ENCODE data around the gene ZBTB3. TPM values are rescaled to one million over a fixed set of nuclear protein-coding genes. Genes with fewer than 3 reads are reported as not detected.

ZBTB3 gene
- total and polyA plus RNA-seq, 2 of the 8 experiments (the other 6 are each of a cell fraction or from before 2014, with no cell fraction given): 30.2 to 76.9 TPM

DNA sequence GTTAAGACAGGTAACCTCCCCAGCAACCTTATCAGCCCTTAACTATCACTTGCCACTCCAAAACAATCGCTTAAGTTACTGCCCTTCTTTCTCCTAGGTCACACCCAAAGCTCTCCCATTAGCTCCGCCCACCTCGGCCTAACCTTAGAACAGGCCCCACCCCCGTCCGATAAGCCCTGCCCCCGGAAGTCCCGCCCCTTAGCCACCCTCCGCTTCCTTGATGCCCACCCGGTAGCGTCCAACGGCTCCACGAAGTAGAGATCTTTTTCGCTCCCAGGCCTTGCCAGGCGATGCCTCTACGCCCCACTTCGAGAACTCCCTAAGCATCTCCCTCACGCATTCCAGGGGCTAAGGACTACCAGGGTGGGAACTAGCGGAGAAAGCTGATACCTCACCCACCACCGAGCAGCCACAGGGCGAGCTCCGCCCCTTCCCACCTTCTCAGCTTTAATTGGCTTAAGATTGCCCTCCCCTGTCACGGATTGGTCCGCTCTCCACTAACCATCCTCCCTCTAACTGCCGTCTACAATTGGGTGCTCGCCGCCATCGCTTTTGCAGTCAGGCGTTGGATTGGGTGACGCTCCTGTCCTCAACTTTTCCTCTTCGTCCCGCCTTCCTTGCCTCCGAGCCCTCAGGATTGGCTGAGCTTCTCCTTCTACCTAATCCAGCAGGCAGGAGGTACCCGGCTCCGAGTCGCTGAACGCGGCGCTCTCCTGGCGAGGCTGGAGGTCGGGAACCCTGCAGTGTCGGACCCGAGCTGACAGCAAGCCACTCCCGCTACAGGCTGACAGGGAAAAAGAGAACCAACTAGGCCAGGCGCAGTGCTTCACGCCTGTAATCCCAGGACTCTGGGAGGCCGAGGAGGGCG, at the start of gene ZBTB3 (continued):
- TF ChIP-seq, protein P1, sequence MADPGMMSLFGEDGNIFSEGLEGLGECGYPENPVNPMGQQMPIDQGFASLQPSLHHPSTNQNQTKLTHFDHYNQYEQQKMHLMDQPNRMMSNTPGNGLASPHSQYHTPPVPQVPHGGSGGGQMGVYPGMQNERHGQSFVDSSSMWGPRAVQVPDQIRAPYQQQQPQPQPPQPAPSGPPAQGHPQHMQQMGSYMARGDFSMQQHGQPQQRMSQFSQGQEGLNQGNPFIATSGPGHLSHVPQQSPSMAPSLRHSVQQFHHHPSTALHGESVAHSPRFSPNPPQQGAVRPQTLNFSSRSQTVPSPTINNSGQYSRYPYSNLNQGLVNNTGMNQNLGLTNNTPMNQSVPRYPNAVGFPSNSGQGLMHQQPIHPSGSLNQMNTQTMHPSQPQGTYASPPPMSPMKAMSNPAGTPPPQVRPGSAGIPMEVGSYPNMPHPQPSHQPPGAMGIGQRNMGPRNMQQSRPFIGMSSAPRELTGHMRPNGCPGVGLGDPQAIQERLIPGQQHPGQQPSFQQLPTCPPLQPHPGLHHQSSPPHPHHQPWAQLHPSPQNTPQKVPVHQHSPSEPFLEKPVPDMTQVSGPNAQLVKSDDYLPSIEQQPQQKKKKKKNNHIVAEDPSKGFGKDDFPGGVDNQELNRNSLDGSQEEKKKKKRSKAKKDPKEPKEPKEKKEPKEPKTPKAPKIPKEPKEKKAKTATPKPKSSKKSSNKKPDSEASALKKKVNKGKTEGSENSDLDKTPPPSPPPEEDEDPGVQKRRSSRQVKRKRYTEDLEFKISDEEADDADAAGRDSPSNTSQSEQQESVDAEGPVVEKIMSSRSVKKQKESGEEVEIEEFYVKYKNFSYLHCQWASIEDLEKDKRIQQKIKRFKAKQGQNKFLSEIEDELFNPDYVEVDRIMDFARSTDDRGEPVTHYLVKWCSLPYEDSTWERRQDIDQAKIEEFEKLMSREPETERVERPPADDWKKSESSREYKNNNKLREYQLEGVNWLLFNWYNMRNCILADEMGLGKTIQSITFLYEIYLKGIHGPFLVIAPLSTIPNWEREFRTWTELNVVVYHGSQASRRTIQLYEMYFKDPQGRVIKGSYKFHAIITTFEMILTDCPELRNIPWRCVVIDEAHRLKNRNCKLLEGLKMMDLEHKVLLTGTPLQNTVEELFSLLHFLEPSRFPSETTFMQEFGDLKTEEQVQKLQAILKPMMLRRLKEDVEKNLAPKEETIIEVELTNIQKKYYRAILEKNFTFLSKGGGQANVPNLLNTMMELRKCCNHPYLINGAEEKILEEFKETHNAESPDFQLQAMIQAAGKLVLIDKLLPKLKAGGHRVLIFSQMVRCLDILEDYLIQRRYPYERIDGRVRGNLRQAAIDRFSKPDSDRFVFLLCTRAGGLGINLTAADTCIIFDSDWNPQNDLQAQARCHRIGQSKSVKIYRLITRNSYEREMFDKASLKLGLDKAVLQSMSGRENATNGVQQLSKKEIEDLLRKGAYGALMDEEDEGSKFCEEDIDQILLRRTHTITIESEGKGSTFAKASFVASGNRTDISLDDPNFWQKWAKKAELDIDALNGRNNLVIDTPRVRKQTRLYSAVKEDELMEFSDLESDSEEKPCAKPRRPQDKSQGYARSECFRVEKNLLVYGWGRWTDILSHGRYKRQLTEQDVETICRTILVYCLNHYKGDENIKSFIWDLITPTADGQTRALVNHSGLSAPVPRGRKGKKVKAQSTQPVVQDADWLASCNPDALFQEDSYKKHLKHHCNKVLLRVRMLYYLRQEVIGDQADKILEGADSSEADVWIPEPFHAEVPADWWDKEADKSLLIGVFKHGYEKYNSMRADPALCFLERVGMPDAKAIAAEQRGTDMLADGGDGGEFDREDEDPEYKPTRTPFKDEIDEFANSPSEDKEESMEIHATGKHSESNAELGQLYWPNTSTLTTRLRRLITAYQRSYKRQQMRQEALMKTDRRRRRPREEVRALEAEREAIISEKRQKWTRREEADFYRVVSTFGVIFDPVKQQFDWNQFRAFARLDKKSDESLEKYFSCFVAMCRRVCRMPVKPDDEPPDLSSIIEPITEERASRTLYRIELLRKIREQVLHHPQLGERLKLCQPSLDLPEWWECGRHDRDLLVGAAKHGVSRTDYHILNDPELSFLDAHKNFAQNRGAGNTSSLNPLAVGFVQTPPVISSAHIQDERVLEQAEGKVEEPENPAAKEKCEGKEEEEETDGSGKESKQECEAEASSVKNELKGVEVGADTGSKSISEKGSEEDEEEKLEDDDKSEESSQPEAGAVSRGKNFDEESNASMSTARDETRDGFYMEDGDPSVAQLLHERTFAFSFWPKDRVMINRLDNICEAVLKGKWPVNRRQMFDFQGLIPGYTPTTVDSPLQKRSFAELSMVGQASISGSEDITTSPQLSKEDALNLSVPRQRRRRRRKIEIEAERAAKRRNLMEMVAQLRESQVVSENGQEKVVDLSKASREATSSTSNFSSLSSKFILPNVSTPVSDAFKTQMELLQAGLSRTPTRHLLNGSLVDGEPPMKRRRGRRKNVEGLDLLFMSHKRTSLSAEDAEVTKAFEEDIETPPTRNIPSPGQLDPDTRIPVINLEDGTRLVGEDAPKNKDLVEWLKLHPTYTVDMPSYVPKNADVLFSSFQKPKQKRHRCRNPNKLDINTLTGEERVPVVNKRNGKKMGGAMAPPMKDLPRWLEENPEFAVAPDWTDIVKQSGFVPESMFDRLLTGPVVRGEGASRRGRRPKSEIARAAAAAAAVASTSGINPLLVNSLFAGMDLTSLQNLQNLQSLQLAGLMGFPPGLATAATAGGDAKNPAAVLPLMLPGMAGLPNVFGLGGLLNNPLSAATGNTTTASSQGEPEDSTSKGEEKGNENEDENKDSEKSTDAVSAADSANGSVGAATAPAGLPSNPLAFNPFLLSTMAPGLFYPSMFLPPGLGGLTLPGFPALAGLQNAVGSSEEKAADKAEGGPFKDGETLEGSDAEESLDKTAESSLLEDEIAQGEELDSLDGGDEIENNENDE (IDR thresholded peaks at IDR 0.05; ENCODE audit: insufficient replicate concordance, low read length): no peak
- TF ChIP-seq KDM5A (IDR thresholded peaks at IDR 0.05; ENCODE audit: low read length): peak; percentile 41; the same call in 1 of the 2 replicates
- no peak for TF ChIP-seq ZNF274 (IDR thresholded peaks at IDR 0.05; ENCODE audit: borderline replicate concordance, extremely low read depth, low read length)
- no peak for TF ChIP-seq CBX8 (IDR thresholded peaks at IDR 0.05; ENCODE audit: borderline replicate concordance, low read depth, low read length)
- peak; percentile 59 for TF ChIP-seq MAX (IDR thresholded peaks at IDR 0.05)
- TF ChIP-seq BCL11A (IDR thresholded peaks at IDR 0.05; ENCODE audit: low read depth in 2 of 2, low read length in 2 of 2): no peak
- peak; percentile 89 for TF ChIP-seq SP2 (IDR thresholded peaks at IDR 0.05; ENCODE audit: low read length)
- peak; percentile 92 for TF ChIP-seq CHD2 (IDR thresholded peaks at IDR 0.05; ENCODE audit: low read length)
- TF ChIP-seq BACH1 (IDR thresholded peaks at IDR 0.05; ENCODE audit: low read length): no peak
